ENCODE results near the gene PTPRN2.

Gene PTPRN2

GRCh38 chr7:157526913-157527634, 1060.5 kb downstream of the PTPRN2 start:
- no peak for DNase-seq (ENCODE audit: low read depth)

- DNase-seq (ENCODE audit: low read depth): no peak
These were observed 1061.4 kb downstream of the PTPRN2 start for GRCh38 chr7:157526005-157526912.

GRCh38 chr7:157525491-157525915, 1062.1 kb downstream of the PTPRN2 start:
- no peak for DNase-seq (ENCODE audit: low read depth)

GRCh38 chr7:157524731-157525130, 1062.9 kb downstream of the PTPRN2 start:
- no peak for DNase-seq (ENCODE audit: low read depth)

- no peak for DNase-seq (ENCODE audit: low read depth)
These were observed 1063.7 kb downstream of the PTPRN2 start for GRCh38 chr7:157523766-157524421.

- DNase-seq (ENCODE audit: low read depth): no peak
These were observed 1064.3 kb downstream of the PTPRN2 start for GRCh38 chr7:157523371-157523765.

GRCh38 chr7:157522954-157523353, 1064.7 kb downstream of the PTPRN2 start:
- DNase-seq (ENCODE audit: low read depth): no peak

GRCh38 chr7:157522189-157522588, 1065.4 kb downstream of the PTPRN2 start:
- no peak for DNase-seq (ENCODE audit: low read depth)

GRCh38 chr7:157521752-157522151, 1065.9 kb downstream of the PTPRN2 start:
- DNase-seq (ENCODE audit: low read depth): no peak

GRCh38 chr7:157521061-157521731, 1066.4 kb downstream of the PTPRN2 start:
- DNase-seq (ENCODE audit: low read depth): no peak

GRCh38 chr7:157520249-157520648, 1067.4 kb downstream of the PTPRN2 start:
- DNase-seq (ENCODE audit: low read depth): no peak

- no peak for DNase-seq (ENCODE audit: low read depth)
These were observed 1067.8 kb downstream of the PTPRN2 start for GRCh38 chr7:157519798-157520244.

GRCh38 chr7:157519246-157519645, 1068.4 kb downstream of the PTPRN2 start:
- no peak for DNase-seq (ENCODE audit: low read depth)

- DNase-seq (ENCODE audit: low read depth): no peak
These were observed 1069.0 kb downstream of the PTPRN2 start for GRCh38 chr7:157518514-157519175.

- no peak for DNase-seq (ENCODE audit: low read depth)
These were observed 1069.7 kb downstream of the PTPRN2 start for GRCh38 chr7:157517782-157518513.

- DNase-seq (ENCODE audit: low read depth): no peak
These were observed 1070.5 kb downstream of the PTPRN2 start for GRCh38 chr7:157516911-157517781.

- DNase-seq (ENCODE audit: low read depth): no peak
These were observed 1071.3 kb downstream of the PTPRN2 start for GRCh38 chr7:157516311-157516710.

GRCh38 chr7:157515342-157516041, 1072.1 kb downstream of the PTPRN2 start:
- DNase-seq (ENCODE audit: low read depth): no peak

GRCh38 chr7:157514746-157515145, 1072.9 kb downstream of the PTPRN2 start:
- DNase-seq (ENCODE audit: low read depth): no peak

Data from stimulated activated CD4-positive, alpha-beta T cell treated with anti-CD3 and anti-CD28 coated beads, Interleukin-2, amount 100 ng/mL, for 4 hours (primary cell).